ENCODE data around the gene ATXN1.

- TF ChIP-seq, protein P1, sequence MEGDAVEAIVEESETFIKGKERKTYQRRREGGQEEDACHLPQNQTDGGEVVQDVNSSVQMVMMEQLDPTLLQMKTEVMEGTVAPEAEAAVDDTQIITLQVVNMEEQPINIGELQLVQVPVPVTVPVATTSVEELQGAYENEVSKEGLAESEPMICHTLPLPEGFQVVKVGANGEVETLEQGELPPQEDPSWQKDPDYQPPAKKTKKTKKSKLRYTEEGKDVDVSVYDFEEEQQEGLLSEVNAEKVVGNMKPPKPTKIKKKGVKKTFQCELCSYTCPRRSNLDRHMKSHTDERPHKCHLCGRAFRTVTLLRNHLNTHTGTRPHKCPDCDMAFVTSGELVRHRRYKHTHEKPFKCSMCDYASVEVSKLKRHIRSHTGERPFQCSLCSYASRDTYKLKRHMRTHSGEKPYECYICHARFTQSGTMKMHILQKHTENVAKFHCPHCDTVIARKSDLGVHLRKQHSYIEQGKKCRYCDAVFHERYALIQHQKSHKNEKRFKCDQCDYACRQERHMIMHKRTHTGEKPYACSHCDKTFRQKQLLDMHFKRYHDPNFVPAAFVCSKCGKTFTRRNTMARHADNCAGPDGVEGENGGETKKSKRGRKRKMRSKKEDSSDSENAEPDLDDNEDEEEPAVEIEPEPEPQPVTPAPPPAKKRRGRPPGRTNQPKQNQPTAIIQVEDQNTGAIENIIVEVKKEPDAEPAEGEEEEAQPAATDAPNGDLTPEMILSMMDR (IDR thresholded peaks at IDR 0.05; ENCODE audit: insufficient read depth, low read length), result no peak
- no peak for TF ChIP-seq GABPA (IDR thresholded peaks at IDR 0.05; ENCODE audit: low read depth)
These were observed 248.5 kb downstream of the ATXN1 start for GRCh38 chr6:16512544-16513290.

All from HL-60 (cell line).